Measurements from ENCODE around the gene ACYP1.

Gene ACYP1

DNA sequence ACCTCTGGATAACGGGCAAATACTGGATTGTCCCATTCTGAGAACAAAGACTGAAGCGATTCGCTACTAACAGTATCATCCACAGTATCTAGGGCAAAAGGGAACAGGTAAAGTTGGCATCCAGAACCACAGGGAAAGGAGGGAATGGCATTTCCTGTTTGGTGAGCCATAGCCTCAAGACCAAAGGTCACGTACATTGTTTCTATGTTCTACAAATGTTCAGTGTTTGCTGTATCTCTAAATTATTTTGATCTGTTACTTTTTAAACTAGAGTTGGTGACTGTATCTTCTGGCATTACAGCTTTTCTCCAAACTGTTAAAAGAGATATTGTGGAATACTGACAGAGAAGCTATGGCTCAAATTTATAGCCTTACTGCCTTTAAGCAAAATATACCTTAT, 22.2 kb downstream of the ACYP1 start:
- no peak for DNase-seq (ENCODE audit: low read depth in 3 of 3, low spot score in 1 of 3)

GRCh38 chr14:75040959-75041358, 22.9 kb downstream of the ACYP1 start:
- no peak for DNase-seq (ENCODE audit: low read depth in 3 of 3, low spot score in 1 of 3)

- DNase-seq (ENCODE audit: low read depth in 3 of 3, low spot score in 1 of 3) = no peak
These were observed 23.3 kb downstream of the ACYP1 start for GRCh38 chr14:75040507-75040906.

GRCh38 chr14:75032939-75033338, 30.9 kb downstream of the ACYP1 start:
- DNase-seq (ENCODE audit: low read depth in 3 of 3, low spot score in 1 of 3) = no peak

DNA sequence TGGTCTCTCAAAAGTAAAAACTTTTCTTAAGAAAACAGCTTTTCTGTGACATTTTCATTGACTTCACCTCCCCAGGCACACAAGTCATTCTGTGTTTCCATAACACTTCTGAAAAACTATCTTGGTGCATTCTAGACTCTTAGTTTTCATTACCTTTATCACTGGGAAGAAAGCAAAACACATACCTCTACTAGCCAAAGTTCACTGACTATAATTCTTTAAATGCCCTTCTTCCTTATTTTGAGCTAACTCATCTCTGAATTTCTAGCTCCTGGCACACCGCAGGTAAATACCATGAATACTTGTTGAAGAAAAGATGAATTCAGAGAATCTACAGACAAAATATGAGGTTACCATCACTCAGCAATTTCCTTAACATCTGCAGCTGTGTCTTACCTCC, 33.7 kb downstream of the ACYP1 start:
- no peak for DNase-seq (ENCODE audit: low read depth in 3 of 3, low spot score in 1 of 3)

DNA sequence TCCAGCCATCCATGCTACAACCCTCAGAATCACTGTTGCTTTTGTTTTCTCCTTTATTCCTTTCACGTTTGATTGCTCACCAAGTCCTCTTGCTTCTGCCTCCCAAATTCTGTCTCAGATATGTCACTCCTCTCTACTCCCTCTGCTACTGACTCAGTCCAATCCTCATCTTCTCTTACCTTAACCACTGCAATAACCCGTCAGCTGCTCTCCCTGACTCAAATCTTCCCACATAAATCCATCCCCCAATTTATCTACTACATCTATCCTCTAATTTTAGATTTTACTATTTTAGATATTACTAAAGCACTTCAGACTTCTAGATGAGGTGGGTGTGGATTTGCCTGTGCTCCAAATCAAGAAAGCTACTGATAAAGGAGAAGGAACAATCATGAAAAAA, 37.9 kb downstream of the ACYP1 start:
- no peak for DNase-seq (ENCODE audit: low read depth in 3 of 3, low spot score in 1 of 3)

GRCh38 chr14:75025082-75025481, 38.7 kb downstream of the ACYP1 start:
- no peak for DNase-seq (ENCODE audit: low read depth in 3 of 3, low spot score in 1 of 3)

GRCh38 chr14:75023108-75023507, 40.7 kb downstream of the ACYP1 start:
- DNase-seq (ENCODE audit: low read depth in 3 of 3, low spot score in 1 of 3) = no peak

DNA sequence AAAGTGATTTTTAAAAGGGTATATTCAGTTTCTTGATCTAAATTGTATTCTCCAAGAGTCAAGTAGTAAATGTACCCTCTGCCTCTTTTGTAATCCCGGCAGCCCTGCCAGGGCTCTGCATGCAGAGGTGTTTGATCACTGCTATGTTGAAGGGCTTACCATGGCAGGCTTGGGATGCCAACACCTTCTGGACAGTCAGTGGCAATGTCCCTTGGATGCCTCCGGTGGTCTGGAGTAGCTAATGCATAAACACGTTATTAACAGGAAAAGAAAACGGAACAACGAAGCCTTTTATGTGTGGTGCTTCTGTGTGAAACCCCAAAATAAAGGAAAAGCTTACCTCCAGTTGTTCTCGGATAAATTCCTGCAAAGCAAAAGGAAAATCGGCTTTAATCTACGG, 41.2 kb downstream of the ACYP1 start:
- DNase-seq (ENCODE audit: low read depth in 3 of 3, low spot score in 1 of 3) = no peak

GRCh38 chr14:75018694-75019093, 45.1 kb downstream of the ACYP1 start:
- no peak for DNase-seq (ENCODE audit: low read depth in 3 of 3, low spot score in 1 of 3)

GRCh38 chr14:75016815-75017214, 47.0 kb downstream of the ACYP1 start:
- DNase-seq (ENCODE audit: low read depth in 3 of 3, low spot score in 1 of 3) = no peak

- DNase-seq (ENCODE audit: low read depth in 3 of 3, low spot score in 1 of 3) = no peak
These were observed 48.3 kb downstream of the ACYP1 start for GRCh38 chr14:75015496-75015895.

DNA sequence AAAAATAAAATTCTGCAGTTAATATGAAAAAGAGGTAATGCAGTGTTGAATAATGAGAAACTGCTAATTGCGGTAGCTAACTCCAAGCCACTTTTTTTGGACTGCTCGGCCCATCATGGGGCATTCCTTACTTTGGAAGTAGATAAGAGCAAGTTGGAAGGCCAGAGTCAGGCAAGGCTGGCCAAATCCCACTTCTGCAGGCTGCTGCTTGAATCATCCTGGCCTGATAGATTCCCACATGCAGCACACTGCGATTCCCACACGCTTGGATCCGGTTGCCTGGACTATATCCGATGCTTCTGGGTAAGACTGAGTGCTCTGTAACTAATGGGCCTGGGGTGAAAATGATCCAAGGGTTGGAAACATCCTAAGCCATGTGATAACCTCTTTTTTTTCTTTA, 50.5 kb downstream of the ACYP1 start:
- no peak for DNase-seq (ENCODE audit: low read depth in 3 of 3, low spot score in 1 of 3)

DNA sequence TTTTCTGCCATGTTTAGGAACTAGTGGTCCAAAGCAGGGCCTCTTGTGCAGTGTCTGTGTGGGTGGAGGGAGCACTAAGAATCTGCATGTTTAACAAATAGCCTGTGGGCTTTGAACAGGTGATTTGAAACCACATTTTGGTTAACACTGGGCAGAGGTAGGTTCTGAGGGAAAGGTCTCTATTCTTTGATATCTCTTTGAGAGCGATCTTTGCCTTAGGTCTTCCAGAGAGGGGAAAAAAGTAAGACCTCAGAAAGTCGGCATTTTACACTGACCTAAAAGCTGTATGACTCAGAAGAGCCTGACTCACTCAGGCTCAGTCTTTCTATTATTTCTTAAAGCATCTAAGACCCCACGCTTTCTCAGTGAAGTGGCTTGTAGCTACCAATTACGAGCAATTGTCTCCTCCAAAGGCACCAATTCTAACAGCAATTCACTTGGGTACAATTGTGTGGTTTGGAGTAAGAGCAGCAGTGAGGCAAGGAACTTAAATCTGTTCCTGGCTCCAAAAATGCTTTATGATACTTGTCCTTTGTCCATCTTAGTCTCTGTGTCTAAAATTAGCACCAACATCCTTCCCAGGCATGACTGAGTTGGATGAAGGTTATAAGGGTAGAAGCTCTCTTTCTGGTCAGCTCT, 52.3 kb downstream of the ACYP1 start:
- DNase-seq (ENCODE audit: low read depth in 3 of 3, low spot score in 1 of 3) = no peak

DNA sequence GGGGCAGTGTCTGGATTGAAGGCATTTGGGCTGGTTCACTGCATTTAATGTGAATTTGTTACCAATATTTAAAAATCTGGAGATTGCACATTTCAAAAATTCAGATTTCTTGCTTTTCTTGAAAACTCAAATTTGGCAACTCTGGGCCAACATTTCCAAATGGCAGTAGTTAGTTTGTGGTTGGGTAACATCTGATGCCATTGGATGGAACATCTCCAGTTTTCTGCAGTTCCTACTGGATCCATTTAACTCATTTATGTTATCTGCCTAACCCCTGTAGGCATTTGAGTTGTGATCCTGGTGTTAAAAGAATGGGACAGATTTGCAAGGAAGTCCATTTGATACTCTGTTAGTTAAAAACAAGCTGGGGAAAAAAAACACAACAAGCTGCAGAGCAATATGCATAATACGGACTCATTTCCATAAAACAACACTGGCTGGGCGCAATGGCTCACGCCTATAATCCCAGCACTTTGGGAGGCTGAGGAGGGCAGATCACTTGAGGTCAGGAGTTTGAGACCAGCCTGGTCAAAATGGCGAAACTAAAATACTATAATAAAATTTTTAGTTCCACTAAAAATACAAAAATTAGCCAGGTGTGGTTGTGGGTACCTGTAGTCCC, 53.2 kb downstream of the ACYP1 start:
- DNase-seq (ENCODE audit: low read depth in 3 of 3, low spot score in 1 of 3) = no peak

DNA sequence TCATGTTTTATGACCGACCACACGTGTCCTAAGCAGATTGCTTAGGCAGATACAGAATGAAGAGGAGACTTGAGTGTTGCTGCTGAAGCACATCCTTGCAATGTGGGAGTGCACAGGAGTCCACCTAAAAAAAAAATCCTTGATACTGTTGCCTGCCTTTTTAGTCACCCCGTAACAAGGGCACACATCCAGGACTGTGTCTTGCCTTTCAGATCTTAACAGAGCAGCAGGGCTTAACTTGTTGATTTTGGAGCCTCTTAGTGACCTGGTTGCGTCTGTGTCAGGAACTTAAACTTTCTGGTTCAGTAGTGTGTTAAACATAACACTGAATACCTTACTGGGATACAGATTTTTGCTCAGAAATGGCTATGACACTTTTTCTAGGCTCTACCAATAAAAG, 54.6 kb downstream of the ACYP1 start:
- no peak for DNase-seq (ENCODE audit: low read depth in 3 of 3, low spot score in 1 of 3)

GRCh38 chr14:75005357-75005756, 58.5 kb downstream of the ACYP1 start:
- DNase-seq (ENCODE audit: low read depth in 3 of 3, low spot score in 1 of 3) = no peak

DNA sequence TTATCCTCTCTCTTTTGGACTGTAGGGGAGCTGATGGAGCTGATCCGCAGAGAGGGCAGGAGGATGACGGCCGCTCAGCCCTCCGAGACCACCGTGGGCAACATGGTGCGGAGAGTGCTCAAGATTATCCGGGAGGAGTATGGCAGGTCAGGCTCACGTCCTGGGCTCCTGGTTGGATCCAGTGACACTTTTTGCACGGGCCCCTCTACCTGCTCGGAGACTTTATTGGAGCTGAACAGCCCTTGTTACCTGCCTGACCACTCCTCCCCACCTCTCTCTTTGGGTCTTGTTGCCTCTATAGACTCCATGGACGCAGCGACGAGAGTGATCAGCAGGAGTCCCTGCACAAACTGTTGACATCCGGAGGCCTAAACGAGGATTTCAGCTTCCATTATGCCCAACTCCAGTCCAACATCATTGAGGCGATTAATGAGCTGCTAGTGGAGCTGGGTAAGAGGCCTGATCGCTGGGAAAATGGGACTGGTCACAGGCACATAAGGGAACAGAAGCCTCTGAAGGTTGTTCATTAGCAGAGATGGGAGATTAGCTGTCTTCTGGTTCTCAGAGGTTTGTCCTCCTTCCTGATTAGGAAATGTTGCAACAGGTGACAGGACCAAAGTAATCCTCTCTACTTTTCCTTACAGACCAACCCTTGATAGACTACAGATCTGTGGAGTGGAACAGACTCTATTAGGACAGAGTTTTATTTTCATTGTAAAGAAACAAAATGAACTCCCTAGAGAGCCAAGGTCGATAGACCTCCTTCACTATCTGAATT, 60.4 kb downstream of the ACYP1 start:
- no peak for DNase-seq (ENCODE audit: low read depth in 3 of 3, low spot score in 1 of 3)
